NCI-H460 (cell line): ENCODE measurements around the gene CAPN1. TPM values are rescaled to one million over a fixed set of nuclear protein-coding genes. Genes with fewer than 3 reads are reported as not detected.
"Not testable (repeated sequence)": the region's sequence is repeated elsewhere in the genome, so short reads cannot be mapped to it uniquely, and the experiment has no call there.

Experiments
- DNase-seq: peaks from one replicate; pipeline ENCODE4 v3.0.0-alpha.2; 2016; ENCODE audit warnings: low read depth; ENCODE audit errors: extremely low read depth
- polyA plus RNA-seq: library from polyadenylated mRNA; depleted of rRNA; stranded (reverse); fragments of >200 nt; gene quantifications from 2 replicates; pipeline ENCODE4 v1.2.3, GENCODE V29; 2014; cell fraction: nucleus; rRNA removed
- total RNA-seq: library from RNA; depleted of rRNA; stranded (reverse); fragments of >200 nt; shearing (Covaris generic); gene quantifications from 2 replicates; pipeline ENCODE4 v1.2.3, GENCODE V29; 2014; rRNA removed

CAPN1 gene
- total RNA-seq: 42.2 and 46.7 TPM in 2 replicates
- 108 and 127 TPM in 2 replicates for polyA plus RNA-seq

DNA sequence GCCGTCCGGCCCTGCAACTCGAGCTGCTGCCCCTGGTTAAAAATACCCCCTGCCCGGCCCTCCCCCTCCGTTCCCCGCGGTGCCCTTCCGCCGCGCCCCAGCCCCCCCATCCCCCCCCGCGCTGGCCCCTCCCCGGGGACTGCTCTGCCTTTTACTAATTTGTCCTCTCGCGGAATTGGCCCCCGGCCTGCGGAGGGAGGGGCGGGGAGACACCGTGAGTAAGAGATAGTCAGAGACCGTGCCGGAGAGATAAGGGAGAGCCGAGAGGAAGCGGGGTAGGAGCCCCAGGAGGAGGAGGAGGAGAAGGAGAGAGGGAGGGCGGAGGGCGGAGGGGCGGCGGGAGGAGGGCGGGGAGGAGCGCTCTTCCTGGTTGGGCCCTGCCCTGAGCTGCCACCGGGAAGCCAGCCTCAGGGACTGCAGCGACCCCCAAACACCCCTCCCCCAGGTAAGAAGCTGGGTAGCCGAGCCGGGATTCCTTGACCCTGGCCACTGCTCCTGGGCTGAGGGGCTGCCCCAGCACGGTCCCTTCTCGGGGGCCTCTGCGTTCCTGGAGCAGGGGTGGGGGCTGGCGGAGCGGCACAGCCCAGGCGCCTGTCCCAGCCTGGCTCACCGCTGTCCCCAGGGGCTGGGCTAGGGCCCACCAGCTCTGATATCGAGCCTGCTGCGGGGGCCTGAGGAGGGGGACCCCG lies at the start of gene CAPN1:
TSS of gene CAPN1 (plus strand) at position 360 of the 689 bp plus-strand sequence. CDS start 774 bp downstream, outside the sequence.
- peak; percentile 77 for DNase-seq

DNA sequence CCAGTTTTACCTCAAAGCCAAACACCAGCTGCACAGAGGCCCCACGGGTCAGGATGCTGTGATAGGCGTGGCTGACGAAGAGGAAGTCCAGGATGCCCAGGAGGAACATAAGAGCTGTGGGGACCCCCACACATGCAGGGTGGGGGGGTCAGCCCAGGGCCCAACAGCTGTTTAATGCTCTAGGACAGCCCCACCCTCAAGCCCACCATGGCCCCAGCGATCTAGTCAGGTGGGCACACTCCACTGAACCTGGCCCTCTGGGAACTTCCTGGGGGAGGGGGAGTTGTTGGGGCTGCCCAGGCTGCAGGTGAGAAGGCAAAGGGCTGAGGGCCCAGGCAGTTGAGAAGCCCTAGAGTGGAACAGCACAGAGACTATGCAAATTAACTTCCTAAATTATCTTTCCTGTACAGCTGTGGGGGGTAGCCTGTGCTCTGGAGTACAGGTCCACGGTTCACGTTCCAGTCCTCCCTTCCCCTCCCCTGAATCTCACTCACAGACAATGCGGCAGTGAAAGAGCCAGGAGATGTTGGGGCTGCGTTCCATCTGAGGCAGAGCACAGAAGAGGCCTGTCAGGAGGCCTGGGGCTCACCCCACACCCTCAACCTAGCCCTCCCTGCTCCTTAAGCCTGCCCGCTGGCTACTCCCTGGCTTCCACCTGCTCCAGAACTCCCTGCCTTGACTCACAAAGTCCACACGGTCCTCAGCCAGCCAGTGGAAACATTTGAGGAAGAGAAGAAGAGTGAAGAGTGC lies 49.3 kb upstream of the CAPN1 start:
- no peak for DNase-seq

DNA sequence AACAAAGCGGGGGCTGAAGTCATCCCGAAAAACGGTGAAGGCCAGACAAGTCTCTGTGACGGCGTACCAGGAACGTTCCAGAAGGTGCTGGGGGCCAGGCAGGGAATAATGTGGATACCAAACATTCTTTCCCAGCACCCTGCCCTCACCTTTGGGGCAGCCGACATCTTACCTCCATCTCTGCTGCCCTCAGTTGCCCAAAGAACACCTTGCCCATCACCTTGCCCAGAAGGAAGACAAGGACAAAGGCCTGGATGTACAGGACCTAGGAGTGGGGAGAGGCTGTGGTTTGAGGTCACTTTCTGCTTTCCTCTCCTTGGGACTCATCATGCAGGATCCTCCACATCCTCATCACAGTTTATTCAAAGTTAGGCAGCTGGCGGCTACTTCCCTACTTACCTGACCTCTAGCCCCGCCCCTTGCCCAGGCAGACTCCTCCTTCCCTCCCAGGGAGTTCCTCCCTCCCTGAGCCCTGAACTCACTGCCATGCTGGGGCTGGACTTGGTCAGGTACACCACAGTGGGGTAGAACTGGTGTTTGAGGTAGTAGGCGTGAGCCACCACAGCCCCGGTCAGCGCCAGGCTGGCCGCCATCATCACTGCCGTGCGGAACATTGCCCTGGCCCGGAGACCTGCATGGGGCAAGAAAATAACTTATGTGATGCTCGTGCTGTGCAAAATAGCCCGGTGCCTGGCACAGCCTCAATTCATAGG lies 48.6 kb upstream of the CAPN1 start:
- DNase-seq: no peak

DNA sequence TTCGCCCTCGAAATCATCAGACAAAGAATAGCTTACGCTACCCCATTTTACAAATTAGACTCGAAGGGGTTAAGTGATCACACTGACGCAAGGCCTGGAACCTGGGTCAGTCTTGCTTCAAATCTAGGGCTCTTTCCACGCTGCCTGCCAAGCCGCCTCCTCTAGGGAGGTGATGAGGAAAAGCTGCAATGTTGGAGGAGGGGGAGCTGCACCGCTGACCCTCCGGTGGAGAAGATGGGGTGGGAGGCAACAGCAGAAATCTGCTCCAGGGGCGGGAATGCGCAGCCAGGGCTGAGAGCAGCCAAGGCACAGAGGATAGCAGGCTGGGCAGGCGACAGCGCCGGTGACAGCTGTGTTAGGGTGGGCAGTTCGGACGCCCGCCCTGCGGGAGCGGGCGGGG lies 48.0 kb upstream of the CAPN1 start:
- DNase-seq: no peak

DNA sequence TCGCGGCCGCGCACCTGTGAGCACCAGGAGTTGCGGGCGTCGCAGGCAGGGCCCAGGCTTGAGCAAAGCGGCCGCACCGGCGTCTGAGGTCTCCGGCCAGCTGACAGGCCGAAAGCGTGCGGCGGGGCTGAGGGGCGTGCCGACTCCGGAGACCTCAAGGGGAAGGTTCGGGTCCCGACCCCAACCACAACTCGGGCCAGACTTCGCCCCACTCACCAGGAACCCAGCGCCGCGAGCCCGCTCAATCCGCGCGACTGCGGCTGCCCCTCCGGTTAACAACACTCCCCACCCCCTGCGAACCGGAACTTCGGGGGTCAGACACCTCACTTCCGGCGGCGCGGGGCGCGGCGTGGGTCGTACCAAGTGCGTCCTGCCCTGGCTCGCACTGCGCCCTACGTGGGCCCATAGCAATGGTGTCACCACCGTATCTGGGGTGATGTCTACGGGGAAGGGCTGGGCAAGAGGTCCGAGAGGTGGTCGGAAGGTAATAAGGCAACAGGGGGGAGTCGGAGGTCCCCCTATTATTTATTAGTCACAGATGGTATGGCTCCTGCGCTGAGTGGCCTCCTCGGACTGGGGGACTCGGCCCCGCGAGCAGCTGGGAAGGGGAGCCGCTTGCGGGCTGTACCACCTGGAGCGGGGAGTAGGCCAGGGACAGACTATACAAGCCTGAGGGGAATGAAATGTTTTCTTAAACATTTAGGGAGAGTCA lies 47.3 kb upstream of the CAPN1 start, which contains the start of gene SYVN1:
TSS of gene SYVN1 (minus strand) at position 280 of the 712 bp plus-strand sequence. CDS start 918 bp downstream, outside the sequence.
- DNase-seq: peak; percentile 76

DNA sequence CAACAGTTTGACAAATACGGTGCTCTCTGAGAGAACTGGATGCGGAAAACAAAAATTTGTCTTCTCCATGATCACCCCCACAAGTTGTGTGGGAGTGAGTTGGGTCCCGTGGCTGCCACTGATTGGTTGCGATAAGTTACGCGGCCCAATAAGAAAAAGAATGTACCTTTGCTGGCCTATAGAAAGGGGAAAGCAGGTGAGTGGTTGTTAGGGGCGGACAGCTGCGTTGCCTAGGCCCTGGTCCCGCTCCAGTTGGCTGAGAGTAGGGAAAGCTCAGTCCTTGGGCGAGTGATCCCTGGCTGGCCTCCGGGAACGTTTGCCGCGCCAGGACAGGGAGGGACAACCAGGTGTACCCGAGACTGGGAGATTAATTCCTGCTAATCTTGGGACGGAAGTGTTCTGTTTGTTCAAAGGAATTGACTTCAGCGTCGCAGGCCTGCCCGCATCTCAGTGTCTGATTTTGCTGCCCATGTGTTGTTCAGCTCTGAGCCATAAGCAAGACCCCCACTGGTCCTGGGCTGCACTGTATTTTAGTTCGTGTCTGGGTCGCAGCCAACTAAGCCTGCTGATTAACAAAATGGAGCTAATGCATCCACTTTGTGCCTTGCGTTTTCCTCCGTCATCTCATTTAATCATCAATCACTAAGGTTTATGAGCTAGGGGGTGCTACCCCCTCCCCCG lies 46.6 kb upstream of the CAPN1 start:
- DNase-seq: peak; percentile 91

DNA sequence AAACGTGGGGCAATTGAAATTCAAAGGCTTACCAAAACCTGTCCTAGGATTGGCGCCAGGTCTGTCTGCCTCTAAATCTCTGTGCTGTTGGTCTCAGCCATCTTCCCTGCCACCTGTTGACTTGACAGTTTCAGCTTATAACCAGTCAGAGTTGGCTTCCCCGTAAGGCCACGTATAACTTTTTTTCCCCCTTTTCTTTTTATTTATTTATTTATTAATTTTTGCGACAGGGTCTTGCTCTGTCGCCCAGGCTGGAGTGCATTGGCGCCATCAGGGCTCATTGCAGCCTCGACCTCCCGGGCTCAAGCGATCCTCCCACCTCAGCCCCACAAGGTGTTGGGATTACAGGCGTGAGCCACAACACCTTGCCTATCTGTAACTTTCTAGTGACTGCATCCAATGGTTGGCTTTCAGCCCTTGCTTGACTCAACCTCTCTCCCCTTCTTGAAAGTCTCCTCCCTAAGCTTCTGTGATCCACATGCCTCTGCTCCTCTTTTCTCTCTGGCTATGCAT lies 46.0 kb upstream of the CAPN1 start:
- DNase-seq: no peak

DNA sequence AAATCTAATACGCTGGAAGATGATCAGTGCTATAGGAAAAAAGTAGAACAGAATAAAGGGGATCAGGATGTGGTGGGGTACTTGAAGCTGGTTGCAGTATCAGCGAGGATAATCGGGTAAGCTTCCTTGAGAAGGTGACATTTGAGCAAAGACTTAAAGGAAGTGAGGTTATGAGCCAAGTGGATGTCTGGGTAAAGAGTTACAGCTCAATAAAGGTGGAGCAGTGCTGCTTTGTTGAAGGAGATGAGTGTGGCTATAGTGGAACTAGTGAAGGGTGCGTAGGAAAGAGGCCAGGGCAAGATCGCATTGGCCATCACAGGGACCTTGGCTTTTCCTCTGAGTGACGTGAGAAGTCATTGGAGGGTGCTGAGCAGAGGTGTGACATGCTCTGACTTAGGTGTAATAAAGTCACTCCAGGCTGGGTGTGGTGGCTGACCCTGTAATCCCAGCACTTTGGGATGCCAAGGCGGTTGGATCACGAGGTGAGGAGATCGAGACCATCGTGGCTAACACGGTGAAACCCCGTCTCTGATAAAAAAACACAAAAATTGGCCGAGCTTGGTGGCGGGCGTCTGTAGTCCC lies 45.1 kb upstream of the CAPN1 start:
- DNase-seq: no peak

DNA sequence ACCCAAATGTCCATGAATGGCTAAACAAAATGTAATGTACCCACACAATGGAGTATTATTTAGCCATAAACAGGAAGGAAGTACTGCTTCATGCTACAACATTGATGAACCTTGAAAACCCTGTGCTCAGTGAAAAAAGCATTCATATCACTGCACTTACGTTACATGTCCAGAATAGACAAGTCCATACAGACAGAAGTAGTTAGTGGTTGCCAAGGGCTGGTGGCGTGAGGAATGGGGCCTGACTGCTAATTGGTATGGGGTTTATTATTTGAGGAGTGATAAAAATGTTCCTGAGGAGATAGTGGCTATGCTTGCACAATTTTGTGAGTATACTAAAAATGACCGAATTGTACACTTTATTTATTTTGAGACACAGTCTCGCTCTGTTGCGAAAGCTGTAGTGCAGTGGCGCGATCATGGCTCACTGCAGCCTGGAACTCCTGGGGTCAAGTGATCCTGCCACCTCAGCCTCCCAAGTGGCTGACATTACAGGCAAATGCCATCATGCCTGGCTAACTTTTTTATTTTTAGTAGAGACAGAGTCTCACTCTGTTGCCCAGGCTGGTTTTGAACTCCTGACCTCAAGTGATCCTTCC lies 39.7 kb upstream of the CAPN1 start:
- DNase-seq: no peak

DNA sequence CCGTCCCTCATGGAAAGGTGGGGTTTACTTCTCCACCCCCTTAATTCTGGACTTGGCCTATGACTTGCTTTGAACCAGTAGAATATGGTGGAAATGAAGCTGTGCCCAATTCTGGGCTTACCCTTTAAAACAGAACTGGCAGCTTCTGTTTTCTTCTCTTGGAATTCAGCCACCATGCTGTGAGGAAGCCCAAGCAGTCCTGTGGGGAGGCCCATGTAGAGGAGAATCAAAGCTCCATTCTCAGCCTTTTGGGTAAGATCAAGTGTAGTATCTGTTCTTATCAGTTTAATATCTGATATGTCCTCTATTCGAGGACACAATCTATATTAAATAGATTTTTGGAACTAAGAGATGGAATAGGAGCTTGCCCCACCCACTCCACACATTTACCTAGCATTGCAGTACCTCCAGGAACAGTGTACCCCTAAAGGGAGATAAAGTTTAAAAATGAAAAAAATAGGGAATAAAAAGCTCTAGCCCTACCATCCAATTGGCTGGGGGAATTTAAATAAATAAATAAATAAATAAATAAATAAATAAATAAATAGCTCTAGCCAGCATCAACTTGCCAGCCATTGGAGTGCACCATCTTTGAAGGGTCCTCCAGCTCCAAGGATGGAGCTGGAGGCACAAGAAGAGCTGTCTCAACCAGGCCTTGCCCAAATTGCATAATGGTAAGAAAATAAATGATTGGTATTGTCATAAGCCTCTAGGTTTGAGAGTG lies 34.2 kb upstream of the CAPN1 start:
- no peak for DNase-seq

DNA sequence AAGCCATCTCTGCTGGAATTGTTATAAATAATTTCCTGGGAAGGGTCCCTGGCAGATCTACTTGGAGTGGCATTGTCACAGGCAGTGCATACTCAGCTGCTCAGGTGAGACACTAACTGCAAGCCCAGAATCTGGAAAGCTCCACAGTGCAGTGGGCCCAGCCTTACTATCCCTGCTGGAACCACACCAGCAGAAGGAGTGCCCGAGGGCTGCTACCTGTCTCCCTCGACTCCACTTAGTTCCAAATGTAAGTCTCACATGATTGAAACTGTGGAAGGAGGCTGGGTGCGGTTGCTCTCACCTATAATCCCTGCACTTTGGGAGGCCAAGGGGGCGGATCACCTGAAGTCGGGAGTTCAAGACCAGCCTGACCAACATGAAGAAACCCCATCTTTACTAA lies 33.1 kb upstream of the CAPN1 start:
- DNase-seq: no peak

DNA sequence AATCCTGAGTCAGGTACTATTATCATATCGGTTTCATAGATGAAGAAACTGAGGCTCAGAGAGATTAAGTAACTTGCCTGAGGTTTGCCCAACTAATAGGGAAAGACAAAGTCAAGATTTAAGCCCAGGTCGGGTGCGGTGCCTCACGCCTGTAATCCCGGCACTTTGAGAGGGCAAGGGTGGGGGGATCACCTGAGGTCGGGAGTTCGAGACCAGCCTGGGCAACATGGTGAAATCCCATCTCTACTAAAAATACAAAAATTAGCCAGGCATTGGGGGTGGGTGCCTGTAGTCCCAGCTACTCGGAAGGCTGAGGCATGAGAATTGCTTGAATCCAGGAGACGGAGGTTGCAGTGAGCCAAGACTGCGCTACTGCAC lies 31.6 kb upstream of the CAPN1 start:
- DNase-seq: not testable (repeated sequence)

DNA sequence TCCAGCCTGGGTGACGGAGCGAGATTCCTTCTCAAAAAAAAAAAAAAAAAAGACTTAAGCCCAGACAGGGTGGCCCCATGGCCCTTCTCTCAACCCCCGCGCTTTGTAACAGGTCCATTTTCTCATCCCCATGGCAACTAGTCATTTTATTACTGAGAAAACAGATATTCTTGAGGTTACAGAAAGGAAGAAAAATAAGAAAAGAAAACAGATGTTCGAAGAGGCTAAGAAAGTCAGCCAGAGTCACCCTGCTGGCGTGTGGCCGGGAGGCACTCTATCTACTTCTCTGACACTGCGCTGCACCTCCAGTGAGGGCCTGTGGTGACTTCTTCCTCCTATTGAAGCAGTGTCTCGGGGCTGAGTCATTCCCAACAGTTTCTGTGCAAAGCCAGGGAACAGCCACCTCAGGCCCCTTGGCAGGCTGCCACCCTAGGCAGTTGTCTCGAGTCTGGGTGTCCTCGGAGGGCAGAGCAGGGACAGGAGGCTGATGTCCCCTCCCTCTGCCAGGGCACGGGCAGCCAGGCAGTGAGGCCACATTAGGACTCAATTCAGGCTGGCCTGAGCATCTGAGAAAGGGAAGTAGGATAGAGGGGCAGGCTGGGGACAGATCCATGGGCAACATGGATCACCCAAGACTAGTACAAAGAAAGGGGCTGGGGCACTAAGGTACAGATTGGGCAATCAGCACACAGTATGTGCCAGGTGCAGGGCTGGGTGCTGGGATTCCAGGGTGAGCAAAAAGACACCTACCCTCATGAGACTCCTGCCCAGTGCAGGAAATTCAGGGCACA lies 31.0 kb upstream of the CAPN1 start:
- peak; percentile 58 for DNase-seq

DNA sequence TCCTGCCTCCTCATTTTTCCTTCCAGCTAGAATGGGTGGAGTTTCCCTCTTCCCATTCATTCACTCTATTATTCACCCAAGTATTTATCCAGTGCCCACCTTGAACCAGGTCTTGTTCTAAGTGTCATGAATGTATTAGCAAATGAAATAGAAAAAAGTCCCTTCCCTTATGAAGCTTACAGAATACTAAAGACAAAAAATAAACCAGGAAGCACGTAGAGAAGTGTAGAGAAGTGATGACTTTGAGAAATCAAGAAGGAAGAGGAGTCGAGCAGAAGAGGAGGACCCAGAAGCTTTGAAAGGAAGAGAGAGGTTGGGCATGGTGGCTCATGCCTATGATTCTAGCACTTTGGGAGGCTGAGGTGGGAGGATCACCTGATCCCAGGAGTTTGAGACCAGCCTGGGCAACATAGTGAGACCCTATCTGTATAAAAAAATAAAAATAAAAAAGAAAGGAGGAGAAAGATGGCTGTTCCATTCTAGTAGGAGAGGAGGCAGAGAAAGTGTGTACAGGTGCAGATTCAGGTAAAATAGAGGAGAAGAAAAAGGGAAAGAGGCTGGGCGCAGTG lies 30.3 kb upstream of the CAPN1 start:
- DNase-seq: no peak

DNA sequence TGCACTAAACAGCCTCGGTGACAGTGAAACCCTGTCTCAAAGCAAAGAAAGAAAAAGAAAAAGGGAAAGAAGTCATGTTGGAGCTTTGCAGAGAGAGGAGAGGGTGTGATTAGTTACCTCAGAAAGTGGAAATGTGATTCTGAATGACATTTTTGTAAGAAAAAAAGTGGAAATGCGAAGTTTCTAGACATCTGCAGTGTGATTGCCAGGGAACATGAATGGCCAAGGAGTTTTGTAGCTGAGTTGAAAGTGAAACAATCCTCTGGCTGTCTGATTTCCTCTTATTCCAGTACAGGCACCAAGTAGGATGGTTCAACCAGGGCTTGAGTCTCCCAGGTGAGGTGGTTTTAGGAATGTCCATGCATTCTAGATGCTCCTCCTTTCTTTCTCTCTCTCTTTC lies 29.6 kb upstream of the CAPN1 start:
- no peak for DNase-seq

DNA sequence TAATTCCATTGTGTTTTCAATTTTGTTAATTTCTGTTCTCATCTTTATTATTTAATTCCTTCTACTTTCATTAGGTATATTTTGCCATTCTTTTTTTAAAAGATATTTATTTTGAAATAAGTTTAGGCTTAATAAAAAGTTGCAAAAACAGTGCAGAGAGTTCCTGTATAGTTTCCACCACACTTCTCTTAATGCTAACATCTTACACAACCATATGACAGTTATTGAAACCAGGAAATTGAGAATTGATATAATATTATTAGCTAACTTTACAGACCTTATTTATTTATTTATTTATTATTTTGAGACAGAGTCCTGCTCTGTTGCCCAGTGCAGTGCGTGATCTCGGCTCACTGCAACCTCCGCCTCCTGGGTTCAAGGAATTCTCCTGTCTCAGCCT lies 25.5 kb upstream of the CAPN1 start:
- DNase-seq: no peak

DNA sequence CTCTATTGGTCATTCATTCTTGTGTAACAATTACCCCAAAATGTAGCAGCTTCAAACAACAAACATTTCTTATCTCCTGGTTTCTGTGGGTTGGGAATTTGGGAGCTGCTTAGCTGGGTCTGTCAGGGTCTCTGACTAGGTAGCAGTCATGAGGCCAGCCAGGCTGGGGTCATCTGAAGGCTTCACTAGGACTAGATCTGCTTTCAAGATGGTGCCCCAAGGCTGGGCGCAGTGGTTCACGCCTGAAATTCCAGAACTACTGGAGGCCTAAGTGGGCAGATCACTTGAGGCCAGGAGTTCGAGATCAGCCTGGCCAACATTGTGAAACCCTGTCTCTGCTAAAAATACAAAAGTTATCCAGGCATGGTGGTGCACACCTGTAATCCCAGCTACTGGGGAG lies 24.8 kb upstream of the CAPN1 start:
- no peak for DNase-seq
